Activated CD4-positive, CD25-positive, alpha-beta regulatory T cell treated with anti-CD3 and anti-CD28 coated beads, Interleukin-2, amount 50 U/mL, for 72 hours (primary cell): ENCODE data around the gene TLE6.
"Not testable (repeated sequence)": the region's sequence is repeated elsewhere in the genome, so short reads cannot be mapped to it uniquely, and the experiment has no call there.

Source experiments
- DNase-seq: peaks from one replicate; pipeline ENCODE4 v3.0.0; 2021

Gene TLE6

DNA sequence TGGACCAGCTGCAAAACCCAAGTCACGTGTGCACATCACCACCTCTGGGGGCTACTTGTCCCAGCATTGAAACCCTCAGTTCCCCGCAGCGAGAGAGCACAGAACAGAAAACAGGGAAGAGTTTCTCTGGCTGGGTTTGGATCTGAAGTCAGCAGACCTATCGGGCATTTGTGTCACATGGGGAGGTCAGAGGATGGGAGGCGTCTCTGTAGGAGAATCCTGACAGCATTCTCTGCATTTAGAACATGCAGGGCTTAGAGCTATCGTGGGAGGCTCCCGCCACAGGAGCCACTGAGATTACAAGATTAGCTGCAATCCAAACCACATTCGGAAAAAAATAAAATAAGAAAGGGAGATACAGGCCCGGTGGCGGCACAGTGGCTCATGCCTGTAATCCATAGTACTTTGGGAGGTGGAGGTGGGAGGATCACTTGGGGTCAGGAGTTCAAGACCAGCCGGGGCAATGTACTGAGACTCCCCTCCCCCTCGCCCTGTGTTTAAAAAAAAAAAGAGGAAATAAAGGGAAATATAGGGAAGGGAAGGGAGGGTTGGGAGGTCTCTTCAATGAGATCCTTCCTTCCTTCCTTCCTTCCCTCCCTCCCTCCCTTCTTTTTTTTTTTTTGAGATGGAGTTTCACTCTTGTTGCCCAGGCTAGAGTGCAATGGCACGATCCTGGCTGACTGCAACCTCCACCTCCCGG, 2.9 kb upstream of the TLE6 start:
- no peak for DNase-seq

DNA sequence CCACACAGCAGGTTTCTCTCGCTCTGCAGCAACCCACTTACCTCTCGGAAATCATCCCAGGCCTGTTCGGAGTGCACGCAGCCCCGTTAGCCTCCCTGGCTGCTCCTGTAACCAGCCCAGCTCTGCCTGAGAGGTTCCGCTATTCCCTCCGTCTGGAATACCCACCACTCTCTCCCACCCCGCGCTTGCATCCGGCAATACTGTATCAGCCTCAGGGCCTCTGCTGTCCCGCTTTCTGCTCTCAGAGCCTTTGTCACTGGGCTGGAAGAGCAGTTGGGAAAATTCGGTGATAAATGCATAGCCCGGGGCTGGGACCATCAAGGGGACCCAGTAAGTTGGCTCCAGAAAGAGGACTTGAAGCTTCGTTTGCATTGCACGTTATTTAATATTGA, 759 bp upstream of the TLE6 start:
- DNase-seq = no peak

DNA sequence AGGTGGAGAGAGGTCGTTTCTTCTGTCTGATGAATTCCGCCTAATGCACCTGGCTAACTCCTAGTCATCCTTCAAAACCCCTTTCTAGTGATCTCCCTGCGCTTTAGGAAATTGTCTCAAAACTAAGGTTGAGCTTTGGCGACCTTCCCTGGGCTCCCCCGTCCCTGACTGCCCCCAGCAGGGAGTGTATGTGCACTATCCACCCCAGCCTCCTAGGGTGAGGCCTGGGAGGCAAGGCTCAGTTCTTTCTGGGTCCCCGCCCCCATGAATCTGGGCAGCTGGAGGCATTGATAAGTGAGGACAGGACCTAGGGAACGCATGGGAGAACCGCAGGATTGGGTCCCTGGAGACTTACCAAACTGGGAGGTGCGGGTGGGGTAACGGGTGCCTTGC, 378 bp downstream of the TLE6 start:
- no peak for DNase-seq

DNA sequence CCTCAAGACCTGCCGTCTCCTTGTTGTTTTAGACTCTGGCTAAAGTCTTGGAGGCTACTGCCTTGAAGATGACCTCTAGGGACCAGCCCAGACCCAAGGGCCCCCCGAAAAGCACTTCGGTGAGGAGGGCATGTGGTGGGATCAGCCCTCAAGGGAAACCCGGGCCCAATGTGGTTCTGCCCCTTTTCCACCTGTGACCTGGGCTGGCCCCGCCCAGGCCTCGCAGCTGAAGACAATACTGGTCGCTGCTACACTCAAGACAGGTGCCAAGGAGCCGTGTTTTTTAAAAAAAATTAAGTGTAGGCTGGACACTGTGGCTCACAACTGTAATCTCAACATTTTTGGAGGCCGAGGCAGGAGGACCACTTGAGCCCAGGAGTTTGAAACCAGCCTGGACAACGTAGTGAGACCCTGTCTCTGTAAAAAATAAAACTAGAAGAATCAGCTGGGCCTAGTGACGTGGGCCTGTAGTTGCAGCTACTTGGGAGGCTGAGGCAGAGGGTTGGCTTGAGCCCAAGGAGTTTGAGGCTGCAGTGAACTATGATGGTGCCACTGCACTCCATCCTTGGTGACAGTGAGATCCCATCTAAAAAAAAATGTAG, 903 bp downstream of the TLE6 start:
- DNase-seq = no peak

DNA sequence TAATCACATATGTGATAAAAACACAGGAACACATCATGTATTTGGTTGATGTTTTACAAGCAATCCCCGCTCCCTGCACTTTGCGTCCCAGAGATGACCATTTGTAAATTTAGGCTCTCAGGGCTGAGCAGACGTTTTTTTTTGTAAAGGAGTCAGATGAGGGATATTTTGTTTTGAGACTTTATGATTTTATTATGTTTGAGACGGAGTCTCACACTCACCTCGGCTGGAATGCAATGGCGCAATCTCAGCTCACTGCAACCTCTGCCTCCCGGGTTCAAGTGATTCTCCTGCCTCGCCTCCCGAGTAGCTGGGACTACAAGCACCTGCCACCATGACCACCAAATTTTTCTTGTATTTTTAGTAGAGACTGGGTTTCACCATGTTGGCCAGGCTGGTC, 1.4 kb downstream of the TLE6 start:
- no peak for DNase-seq

DNA sequence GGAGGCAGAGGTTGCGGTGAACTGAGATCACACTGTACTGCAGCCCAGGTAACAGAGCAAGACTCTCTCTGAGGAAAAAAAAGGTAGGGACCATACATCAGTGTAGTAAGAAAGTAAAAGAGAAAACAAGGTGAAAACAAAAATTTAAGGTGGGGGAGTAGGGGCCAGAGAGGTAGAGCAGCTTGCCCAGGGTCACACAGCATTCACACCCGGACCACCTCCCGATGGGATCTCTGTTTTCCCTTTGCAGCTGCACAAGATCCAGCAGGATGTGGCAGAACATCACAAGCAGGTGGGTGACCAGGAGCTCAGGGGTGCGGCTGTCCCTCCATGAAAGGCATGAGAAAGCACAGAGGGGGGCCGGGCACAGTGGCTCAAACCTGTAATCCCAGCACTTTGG, 4.5 kb downstream of the TLE6 start:
- no peak for DNase-seq

DNA sequence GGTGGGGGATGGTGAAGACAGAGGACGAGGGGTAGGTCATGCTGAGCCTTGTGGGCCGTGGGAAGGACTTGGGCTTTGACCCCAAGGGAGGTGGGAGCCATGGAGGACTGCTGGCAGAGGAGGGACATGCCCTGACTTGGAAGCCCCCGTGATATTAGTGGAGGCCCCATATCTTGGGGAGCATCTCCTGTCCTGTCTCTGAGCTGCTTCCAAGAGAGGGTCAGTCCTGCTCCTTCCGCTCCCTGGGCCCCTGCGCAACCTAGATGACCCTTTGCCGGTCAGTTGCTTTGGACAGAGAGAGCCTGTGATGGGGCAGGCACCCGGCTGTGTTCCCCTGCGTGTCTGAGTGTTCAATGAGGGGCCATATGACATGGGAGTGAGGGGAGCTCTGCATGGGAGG, 5.2 kb downstream of the TLE6 start:
- DNase-seq = no peak

DNA sequence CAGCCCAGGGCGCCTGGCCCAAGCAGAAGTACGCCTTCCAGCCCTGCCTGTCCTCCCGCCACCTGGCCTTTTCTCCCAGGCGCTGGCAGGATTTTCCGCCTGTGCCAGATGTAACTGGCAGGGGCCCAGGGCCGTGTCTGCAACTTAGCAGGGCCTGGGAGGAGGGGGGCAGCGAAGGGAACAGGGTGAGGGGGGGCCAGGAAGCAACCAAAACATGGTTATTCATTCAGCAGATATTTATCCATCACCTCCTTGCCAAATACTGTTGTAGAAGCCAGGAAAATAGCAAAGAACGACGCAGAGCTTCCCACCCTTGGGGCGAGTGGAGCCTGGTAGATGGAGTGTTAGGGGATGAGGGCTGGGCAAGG, 5.6 kb downstream of the TLE6 start:
- DNase-seq = no peak

DNA sequence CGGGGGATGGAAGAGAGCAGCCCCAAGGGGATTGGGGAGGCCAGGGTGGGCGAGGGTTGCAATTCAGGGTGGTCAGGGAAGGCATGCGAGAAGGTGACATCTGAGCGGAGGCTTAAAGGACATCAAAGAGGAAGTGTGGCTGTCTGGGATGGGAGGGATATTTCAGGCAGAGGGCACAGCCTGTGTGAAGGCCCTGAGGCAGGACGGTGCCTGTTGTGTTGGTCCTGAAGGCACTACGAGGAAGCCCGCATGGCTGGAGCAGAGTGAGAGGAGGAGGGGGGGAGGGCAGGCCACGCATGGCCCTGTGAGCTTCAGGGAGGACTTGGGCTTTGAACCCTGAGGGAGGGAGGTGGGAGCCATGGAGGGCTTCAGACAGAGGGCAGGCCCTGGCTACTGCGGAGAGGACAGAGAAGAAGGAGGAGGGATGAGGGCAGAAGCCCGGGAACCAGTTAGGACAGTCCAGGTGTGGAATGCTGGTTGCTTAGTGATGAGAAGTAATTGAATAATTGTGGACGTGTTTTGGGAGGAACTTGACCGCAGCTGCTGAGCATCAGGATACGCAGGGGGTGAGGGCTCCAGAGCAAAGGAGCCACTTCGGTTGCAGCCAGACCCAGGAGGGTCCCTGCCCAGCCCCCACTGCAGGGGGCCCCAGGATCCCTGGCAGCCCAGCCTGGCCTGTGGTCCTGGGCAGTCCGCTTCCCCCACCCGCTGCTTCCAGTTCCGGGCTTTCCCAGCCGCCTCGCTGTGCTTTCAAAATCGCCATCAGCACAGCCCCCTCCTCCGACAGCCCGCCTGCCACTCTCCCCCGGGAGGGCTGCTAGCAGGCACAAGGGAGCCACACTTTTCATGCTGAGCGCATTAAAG, 6.2 kb downstream of the TLE6 start:
- no peak for DNase-seq

DNA sequence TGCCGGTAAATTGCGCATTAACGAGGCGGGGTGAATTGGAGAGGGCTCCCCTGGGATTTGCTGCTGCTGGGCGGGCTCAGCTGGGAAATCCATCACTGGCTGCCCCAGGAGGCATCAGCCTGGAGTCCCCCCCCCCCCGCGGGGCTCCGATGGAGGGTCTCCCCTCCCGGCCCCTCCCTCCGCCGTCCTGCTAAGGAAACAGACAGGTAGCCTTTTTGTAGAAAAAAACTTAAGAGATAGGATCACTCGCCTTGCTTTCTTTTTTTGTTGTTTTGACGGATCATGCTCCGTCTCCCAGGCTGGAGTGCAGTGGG, 6.8 kb downstream of the TLE6 start:
- DNase-seq = no peak

DNA sequence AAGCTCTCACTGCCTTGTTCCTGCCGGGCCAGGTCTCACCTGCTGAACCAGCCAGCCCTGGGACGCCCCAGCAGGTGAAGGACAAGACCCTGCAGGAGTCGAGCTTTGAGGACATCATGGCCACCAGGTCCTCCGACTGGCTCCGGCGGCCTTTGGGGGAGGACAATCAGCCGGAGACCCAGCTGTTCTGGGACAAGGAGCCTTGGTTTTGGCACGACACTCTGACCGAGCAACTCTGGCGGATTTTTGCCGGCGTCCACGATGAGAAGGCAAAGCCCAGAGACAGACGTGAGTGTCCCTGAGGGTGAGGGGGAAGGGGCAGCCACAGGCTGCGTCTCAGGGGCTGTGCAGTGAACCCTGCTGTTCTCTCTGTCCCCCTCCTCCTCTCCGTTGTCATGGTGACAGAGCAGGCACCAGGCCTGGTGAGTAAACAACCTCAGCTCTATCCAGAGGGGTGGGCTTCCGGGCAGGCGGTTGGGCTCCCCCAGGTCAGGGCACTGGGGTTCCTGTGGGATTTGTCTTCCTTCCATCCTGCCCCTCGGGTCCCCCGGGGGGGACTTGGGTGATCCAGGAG, 9.7 kb downstream of the TLE6 start:
- DNase-seq = no peak

DNA sequence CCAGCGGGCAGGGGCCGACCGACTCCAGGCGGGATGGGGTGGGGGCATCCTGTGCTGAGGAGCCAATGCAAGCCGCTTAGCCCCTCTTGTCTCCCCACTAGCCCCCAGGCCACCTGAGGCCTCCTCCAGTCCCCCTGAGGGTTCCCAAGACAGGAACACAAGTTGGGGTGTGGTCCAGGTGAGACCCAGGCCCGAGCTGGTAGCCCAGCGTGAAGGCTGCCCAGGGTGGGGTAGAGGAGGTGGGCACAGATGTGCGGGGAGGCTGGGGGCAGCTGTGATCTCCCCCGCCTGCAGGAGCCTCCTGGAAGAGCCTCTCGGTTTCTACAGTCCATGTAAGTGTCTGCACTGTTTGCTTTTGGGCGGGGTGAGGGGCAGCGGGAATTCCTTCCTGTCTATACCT, 10.4 kb downstream of the TLE6 start:
- no peak for DNase-seq

DNA sequence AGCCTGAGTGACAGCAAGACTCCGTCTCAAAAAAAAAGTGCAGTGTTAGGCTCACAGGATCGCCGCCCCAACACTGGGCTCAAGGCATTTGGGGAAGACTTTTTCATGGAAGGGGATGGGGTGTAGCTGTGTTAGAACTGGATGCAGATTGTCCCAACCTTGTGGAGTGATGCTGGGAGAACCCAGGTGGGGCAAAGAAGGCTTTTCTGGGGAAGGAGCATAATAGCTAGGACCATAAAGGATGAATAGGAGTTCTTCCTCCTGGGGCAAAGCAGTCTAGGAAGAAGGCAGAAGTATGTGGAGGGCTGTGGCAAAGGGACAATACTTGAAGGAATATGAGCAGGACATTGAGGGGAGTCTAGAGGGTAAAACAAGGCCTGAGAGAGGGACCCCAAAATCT, 11.2 kb downstream of the TLE6 start:
- DNase-seq = no peak

DNA sequence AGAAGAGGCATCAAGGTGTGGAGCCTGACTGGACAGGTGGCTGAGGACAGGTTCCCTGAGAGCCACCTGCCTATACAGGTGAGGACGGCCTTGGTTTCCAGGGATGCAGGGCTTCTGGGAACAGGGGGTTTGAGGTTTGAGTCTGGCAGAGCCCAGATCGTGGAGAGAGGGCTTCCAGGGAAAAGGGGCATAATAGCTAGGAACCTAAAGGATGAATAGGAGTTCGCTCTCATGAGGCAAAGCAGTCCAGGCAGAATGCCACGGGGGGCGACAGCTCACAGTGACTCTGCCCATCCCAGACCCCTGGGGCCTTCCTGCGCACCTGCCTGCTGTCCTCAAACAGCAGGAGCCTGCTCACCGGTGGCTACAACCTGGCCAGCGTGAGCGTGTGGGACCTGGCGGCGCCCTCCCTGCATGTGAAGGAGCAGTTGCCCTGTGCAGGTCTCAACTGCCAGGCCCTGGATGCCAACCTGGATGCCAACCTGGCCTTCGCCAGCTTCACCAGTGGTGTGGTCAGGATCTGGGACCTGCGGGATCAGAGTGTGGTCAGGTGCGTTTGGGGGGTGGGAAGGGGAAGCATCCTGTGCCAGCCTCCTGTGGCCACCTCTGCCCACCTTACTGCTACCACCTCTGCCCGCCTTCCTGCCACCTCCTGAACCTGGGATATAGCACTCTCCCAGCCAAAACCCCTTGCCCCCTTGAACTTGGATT, 12.0 kb downstream of the TLE6 start:
- DNase-seq = no peak

DNA sequence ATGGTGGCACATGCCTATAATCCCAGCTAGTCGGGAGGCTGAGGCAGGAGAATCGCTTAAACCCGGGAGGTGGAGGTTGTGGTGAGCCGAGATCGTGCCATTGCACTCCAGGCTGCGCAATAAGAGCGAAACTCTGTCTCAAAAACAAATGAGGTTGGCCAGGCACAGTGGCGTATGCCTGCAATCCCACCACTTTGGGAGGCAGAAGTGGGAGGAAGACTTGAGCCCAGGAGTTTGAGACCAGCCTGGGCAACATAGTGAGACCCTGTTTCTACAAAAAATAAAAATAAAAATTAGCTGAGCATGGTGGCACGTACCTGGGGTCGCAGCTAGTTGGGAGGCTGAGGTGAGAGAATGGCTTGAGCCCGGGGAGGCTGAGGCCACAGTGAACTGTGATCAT, 15.0 kb downstream of the TLE6 start:
- DNase-seq = not testable (repeated sequence)

DNA sequence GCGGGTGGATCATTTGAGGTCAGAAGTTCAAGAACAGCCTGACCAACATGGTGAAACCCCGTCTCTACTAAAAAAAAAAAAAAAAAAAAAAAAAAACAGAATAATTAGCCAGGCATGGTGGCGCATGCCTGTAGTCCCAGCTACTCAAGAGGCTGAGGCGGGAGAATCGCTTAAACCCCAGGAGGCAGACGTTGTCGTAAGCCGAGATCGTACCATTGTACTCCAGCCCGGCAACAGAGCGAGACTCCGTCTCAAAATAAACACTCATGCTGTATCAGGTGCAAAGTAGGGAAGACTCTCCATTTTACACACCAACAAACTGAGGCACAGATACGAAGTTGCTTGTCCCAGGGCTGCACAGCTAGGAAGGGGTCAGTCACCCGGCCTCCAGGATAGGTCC, 15.6 kb downstream of the TLE6 start:
- DNase-seq = no peak

DNA sequence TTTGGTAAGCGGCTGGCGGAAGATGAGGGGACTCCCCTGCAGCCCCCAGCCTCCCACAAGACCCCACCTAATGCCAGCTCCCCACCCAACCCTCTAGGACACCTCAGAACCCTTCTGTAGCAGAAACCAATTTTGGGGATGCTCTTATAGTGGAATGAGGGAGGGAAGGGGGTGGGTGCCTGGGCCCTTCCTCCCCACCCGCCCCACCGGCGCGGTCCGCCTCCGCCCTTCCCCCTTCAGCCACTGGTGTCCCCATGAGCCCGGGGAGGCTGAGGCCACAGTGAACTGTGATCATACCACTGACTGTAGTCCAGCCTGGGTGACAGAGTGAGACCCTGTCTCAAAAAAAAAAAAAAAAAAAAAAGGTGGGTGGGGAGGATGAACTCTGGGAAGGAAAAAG, 16.2 kb downstream of the TLE6 start:
- DNase-seq = no peak

DNA sequence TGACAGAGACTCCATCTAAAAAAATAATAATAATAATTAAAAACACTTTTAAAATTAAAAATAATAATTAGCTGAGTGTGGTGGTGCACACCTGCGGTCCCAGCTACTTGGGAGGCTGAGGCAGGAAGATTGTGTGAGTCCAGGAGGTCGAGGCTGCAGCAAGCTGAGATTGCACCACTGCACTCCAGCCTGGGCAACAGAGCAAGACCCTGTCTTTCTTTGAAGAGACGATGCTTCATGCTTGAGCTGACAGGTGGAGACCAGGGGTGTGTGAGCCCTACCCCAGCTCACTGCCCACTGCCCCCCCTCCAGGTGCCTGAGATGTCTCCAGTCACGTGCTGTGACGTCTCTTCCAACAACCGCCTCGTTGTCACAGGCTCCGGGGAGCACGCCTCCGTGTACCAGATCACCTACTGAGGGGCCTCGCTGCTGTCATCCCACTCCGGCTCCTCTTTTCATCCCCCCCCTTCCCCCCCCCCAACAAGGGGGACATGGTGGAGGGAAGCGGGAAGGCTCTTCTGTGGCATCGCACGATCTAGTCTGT, 17.3 kb downstream of the TLE6 start:
- DNase-seq = no peak

DNA sequence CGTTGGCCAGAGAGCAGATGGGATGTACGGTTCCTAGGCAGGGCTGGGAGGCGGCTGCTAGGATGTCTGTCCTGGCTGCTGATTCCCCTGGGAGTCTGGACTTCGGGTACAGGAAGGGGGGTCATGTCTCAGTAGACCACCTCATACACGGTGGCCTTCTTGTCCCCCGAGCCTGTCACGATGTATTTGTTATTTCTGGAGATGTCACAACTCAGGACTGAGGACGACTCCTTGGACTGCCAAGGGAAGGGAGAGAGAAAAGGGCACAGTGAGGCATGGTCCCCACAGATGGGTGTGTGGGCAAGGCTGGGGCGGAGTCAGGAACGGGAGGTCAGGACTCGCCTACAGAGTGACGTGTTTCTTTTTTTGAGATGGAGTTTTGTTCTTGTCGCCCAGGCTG, 20.4 kb downstream of the TLE6 start:
- DNase-seq = no peak

DNA sequence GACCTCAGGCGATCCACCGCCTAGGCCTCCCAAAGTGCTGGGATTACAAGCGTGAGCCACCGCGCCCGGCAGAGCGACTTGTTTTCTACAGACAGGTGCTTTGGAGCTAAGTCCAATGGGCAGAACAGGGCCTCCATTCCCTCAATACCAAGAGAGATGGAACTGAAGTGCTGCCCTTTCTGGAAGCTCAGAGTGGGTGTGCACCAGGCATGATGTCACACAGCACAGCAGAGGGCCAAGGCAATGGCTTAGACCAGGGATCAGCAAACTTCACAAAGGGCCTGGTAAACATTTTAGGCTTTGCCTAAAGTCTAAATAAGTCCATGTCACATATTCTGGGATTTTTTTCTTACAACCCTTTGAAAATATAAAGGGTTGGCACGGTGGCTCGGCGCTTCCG, 21.3 kb downstream of the TLE6 start:
- DNase-seq = no peak

DNA sequence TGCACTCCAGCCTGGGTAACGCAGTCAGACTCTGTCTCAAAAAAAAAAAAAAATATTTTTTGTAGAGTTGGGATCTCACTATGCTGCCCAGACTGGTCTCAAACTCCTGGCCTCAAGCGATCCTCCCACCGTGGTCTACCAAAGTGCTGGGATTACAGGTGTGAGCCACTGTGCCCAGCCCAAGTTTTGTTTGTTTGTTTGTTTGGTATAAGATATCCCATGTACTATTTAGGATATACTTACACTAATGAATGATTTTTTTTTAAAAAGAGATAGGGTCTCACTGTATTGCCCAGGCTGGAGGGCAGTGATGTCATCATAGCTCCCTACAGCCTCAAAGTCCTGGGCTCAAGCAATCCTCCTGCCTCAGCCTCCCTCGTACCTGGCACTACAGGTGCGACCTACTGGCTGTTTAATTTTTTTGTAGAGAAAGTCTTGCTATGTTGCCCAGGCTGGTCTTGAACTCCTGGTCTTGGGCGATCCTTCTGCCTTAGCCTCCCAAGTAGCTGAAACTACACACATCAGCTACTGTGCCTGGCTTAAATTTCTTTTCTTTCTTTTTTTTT, 24.0 kb downstream of the TLE6 start:
- no peak for DNase-seq

DNA sequence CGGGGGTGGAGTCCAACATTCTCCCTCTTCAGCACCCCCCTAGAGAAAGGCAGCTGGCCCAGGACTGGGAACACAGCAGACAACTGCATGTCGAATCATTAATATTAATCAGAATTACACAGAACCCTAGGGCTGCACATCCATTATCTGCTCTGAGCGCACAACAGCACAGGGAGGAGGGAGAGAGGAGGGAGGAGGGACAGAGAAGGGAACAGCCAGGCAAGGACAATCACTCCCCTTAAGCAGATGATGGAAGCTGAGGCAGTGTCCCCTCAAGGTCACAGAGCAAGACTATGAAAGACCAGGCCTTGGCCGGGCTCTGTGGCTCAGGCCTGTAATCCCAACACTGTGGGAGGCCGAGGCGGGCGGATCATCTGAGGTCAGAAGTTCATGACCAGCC, 25.7 kb downstream of the TLE6 start:
- DNase-seq = no peak

DNA sequence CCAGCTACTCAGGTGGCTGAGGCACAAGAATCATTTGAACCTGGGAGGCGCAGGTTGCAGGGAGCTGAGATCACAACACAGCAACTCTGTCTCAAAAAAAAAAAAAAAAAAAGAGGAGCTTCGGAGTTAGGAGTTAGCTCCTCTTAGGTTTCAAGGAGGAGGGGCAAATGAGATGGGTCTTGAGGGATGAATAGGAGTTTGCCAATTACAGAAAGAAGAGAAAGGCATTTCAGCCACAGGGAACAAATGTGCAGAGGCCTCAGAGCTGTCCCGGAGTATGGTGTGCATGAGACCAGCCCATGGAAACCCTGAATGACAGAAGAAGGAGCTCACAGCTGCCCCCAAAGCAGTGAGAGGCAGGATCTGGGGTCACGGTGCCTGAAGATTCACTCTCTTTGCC, 27.2 kb downstream of the TLE6 start:
- DNase-seq = no peak
